BLaER1 treated with 17β-estradiol and CSF1 and Interleukin-3, amounts not matched to agents 10 nM and 100 nM (cell line): ENCODE data around the gene MROH9.
A peak's percentile ranks its signal among the peaks of the same experiment; 100 is the strongest.
"Not testable (repeated sequence)": the region's sequence is repeated elsewhere in the genome, so short reads cannot be mapped to it uniquely, and the experiment has no call there.

ENCODE experiments used
- H3K27ac ChIP-seq, 11 experiments: shearing (Covaris generic); formaldehyde crosslinking; 2 replicates each; pipeline ENCODE4 v1.8.1; 2022
- H3K27me3 ChIP-seq, 11 experiments: shearing (Covaris generic); formaldehyde crosslinking; 2 replicates each; pipeline ENCODE4 v1.8.1; 2022
- H3K36me3 ChIP-seq, 11 experiments: shearing (Covaris generic); formaldehyde crosslinking; 2 replicates each; pipeline ENCODE4 v1.8.1; 2022
- H3K4me1 ChIP-seq, 10 experiments: shearing (Covaris generic); formaldehyde crosslinking; 2 replicates each; pipeline ENCODE4 v1.8.1; 2022
- H3K4me2 ChIP-seq, 11 experiments: shearing (Covaris generic); formaldehyde crosslinking; 2 replicates each; pipeline ENCODE4 v1.8.1; 2022
- H3K4me3 ChIP-seq, 10 experiments: shearing (Covaris generic); formaldehyde crosslinking; 2 replicates each; pipeline ENCODE4 v1.8.1; 2022
- H3K9ac ChIP-seq, 11 experiments: shearing (Covaris generic); formaldehyde crosslinking; 2 replicates each; pipeline ENCODE4 v1.8.1; 2022
- H3K9me3 ChIP-seq, 11 experiments: shearing (Covaris generic); formaldehyde crosslinking; replicated peaks in 1 of 11; 2 replicates each; pipeline ENCODE4 v1.8.1; 2022
- H4K20me1 ChIP-seq, 11 experiments: shearing (Covaris generic); formaldehyde crosslinking; 2 replicates each; pipeline ENCODE4 v1.8.1; 2022
- Cebpa-rat ChIP-seq, 11 experiments: shearing (Covaris generic); IDR thresholded peaks; 2 replicates each; pipeline ENCODE4 v1.8.1; 2022

The MROH9 gene

DNA sequence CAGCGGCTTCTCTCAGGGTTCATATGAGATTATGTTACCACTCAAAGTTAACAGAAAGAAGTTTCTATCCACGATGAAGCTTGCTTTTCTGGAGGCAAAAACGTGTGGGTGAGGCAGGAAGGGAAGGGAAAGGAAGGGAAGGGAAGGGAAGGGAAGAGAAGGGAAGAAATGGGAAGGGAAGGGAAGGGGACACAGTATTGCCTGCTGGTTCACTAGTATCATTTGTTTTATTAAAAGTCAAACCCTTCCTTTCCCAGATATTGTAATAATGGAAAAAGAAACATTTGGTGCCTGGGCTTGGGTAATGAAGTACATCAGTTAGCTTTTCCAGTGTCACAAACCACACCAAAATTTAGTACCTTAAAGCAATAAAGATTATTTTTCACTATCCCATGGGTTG, 18.0 kb upstream of the MROH9 start:
- Histone ChIP-seq H3K4me3 (no peak overlapping the region), H3K4me1 (peaks cover 0 to 5% (median 0%) of the 10 kb centered on the region in 10 experiments; a peak in 1 of 20 replicates), H3K9me3 (peaks cover 27 to 44% (median 34%) of the 10 kb centered on the region in 11 experiments), H3K27ac (no peak overlapping the region), H3K36me3 (peaks cover 0 to 8% (median 0%) of the 10 kb centered on the region in 11 experiments; a peak in 1 of 22 replicates), H4K20me1 (no peaks in the 10 kb centered on the region), H3K4me2 (no peak overlapping the region), H3K9ac (no peak overlapping the region), H3K27me3 (no peaks in the 10 kb centered on the region)
- no peak for TF ChIP-seq Cebpa-rat (IDR thresholded peaks at IDR 0.05)

DNA sequence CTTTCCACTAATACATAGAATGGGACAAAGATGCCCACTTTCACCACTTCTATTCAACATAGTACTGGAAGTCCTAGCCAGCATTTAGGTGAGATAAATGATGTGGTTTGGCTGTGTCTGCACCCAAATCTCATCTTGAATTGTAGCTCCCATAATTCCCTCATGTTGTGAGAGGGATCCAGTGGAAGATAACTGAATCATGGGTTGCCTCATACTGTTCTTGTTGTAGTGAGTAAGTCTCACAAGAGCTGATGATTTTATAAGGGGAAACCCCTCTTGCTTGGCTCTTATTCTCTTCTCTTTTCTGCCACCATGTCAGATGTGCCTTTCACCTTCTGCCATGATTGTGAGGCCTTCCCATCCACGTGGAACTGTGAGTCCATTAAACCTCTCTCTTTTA, 10.7 kb upstream of the MROH9 start:
- not testable (repeated sequence) for H3K4me2 ChIP-seq, H3K36me3 ChIP-seq, H3K4me1 ChIP-seq, H3K27ac ChIP-seq, H3K4me3 ChIP-seq, H3K27me3 ChIP-seq, H4K20me1 ChIP-seq, H3K9ac ChIP-seq
- peaks cover 20 to 32% (median 29%) of the 10 kb centered on the region in 11 experiments for H3K9me3 ChIP-seq

GRCh38 chr1:170927955-170928840, 7.1 kb upstream of the MROH9 start:
- no peak for TF ChIP-seq Cebpa-rat (IDR thresholded peaks at IDR 0.05)
- Histone ChIP-seq H3K27me3 (no peaks in the 10 kb centered on the region), H3K27ac (no peak overlapping the region), H3K4me3 (no peak overlapping the region), H3K4me1 (peaks cover 0 to 11% (median 0%) of the 10 kb centered on the region in 10 experiments; a peak in 3 of 20 replicates), H4K20me1 (no peaks in the 10 kb centered on the region), H3K9ac (no peak overlapping the region), H3K9me3 (no peaks in the 10 kb centered on the region), H3K4me2 (no peak overlapping the region), H3K36me3 (no peaks in the 10 kb centered on the region)

- H3K36me3 ChIP-seq, result no peaks in the 10 kb centered on the region
- H3K4me2 ChIP-seq, result no peak overlapping the region
- no peak overlapping the region for H3K27ac ChIP-seq
- H3K4me3 ChIP-seq, result no peak overlapping the region
- no peak for TF ChIP-seq Cebpa-rat (IDR thresholded peaks at IDR 0.05)
- peaks cover 0 to 11% (median 0%) of the 10 kb centered on the region in 10 experiments; a peak in 3 of 20 replicates for H3K4me1 ChIP-seq
- no peaks in the 10 kb centered on the region for H4K20me1 ChIP-seq
- no peaks in the 10 kb centered on the region for H3K9me3 ChIP-seq
- no peak overlapping the region for H3K9ac ChIP-seq
- H3K27me3 ChIP-seq, result no peaks in the 10 kb centered on the region
Observed at GRCh38 chr1:170929412-170929834, 5.9 kb upstream of the MROH9 start.

- Histone ChIP-seq H3K9ac (peak overlapping the region in 1 of 11 experiments; percentile 32; a peak in 1 of 22 replicates), H3K4me3 (no peak overlapping the region), H3K27ac (no peak overlapping the region)
Observed at GRCh38 chr1:170929835-170930554, 5.3 kb upstream of the MROH9 start.

DNA sequence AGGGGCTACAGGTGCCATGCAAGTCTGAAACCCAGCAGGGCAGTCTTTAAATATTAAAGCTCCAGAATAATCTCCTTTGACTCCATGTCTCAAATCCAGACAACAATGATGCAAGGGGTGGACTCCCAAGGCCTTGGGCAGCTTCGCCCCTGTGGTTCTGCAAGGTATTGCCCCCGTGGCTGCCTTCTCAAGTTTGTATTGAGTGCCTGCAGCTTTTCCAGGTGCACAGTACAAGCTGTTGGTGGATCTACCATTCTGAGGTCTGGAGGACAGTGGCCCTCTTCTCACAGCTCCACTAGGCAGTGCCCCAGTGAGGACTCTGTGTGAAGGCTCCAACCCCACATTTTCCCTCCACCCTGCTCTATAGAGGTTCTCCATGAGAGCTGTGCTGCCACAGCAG, 3.7 kb upstream of the MROH9 start:
- H3K27me3 ChIP-seq, result no peaks in the 10 kb centered on the region
- no peaks in the 10 kb centered on the region for H4K20me1 ChIP-seq
- H3K9me3 ChIP-seq, result no peaks in the 10 kb centered on the region
- peak overlapping the region in 2 of 11 experiments; percentile 21 to 60; a peak in 2 of 22 replicates for H3K4me2 ChIP-seq
- H3K4me3 ChIP-seq, result no peak overlapping the region
- no peak overlapping the region for H3K27ac ChIP-seq
- no peak overlapping the region for H3K9ac ChIP-seq
- no peaks in the 10 kb centered on the region for H3K36me3 ChIP-seq
- H3K4me1 ChIP-seq, result peaks cover 0 to 11% (median 0%) of the 10 kb centered on the region in 10 experiments; a peak in 3 of 20 replicates
- no peak for TF ChIP-seq Cebpa-rat (IDR thresholded peaks at IDR 0.05)

More at GRCh38 chr1:170929835-170930554, 5.3 kb upstream of the MROH9 start:
- Histone ChIP-seq H3K4me2 (no peak overlapping the region), H3K4me1 (peaks cover 0 to 11% (median 0%) of the 10 kb centered on the region in 10 experiments; a peak in 3 of 20 replicates), H3K36me3 (no peaks in the 10 kb centered on the region), H3K27me3 (no peaks in the 10 kb centered on the region), H3K9me3 (no peaks in the 10 kb centered on the region), H4K20me1 (no peaks in the 10 kb centered on the region)
- no peak for TF ChIP-seq Cebpa-rat (IDR thresholded peaks at IDR 0.05)

GRCh38 chr1:170932236-170932635, 3.1 kb upstream of the MROH9 start:
- peak overlapping the region in 2 of 11 experiments; percentile 21 to 60; a peak in 2 of 22 replicates for H3K4me2 ChIP-seq
- no peak for TF ChIP-seq Cebpa-rat (IDR thresholded peaks at IDR 0.05)
- H3K4me1 ChIP-seq, result peaks cover 0 to 11% (median 0%) of the 10 kb centered on the region in 10 experiments; a peak in 3 of 20 replicates

GRCh38 chr1:170938281-170938680, 2.9 kb downstream of the MROH9 start:
- Histone ChIP-seq H3K27ac (no peak overlapping the region), H3K36me3 (no peaks in the 10 kb centered on the region), H4K20me1 (no peaks in the 10 kb centered on the region), H3K9ac (no peak overlapping the region), H3K4me1 (no peaks in the 10 kb centered on the region), H3K4me3 (no peak overlapping the region), H3K4me2 (no peak overlapping the region), H3K9me3 (peaks cover 0 to 13% (median 0%) of the 10 kb centered on the region in 11 experiments; a peak in 4 of 22 replicates), H3K27me3 (no peaks in the 10 kb centered on the region)
- TF ChIP-seq Cebpa-rat (IDR thresholded peaks at IDR 0.05), result no peak

More at GRCh38 chr1:170932236-170932635, 3.1 kb upstream of the MROH9 start:
- Histone ChIP-seq H3K9ac (no peak overlapping the region), H3K27me3 (no peaks in the 10 kb centered on the region), H4K20me1 (no peaks in the 10 kb centered on the region), H3K36me3 (no peaks in the 10 kb centered on the region), H3K4me3 (no peak overlapping the region), H3K9me3 (no peaks in the 10 kb centered on the region), H3K27ac (no peak overlapping the region)

DNA sequence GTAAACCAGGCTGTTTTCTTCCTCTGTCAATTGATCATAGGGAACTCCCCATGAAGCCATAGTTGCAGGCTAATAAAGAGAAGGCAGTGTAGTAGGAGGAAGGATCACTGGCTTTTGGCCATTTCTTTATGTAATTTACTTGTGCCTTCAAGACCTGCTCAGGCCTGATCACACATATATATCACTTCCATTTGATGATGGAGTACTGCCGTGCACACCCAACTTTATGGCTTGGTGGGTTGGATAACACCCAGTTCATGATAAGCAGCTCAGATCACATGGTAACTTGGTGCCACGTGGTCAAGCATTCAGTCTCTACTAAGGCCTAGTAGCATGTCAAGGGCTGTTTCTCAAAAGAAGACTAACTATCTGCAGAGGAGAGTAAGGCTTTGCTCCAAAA, 4.1 kb downstream of the MROH9 start:
- H3K4me1 ChIP-seq, result no peaks in the 10 kb centered on the region
- H3K27me3 ChIP-seq, result no peaks in the 10 kb centered on the region
- TF ChIP-seq Cebpa-rat (IDR thresholded peaks at IDR 0.05), result no peak
- H3K9ac ChIP-seq, result no peak overlapping the region
- H3K27ac ChIP-seq, result no peak overlapping the region
- no peaks in the 10 kb centered on the region for H3K36me3 ChIP-seq
- H4K20me1 ChIP-seq, result no peaks in the 10 kb centered on the region
- no peak overlapping the region for H3K4me3 ChIP-seq
- peaks cover 0 to 13% (median 0%) of the 10 kb centered on the region in 11 experiments; a peak in 4 of 22 replicates for H3K9me3 ChIP-seq
- no peak overlapping the region for H3K4me2 ChIP-seq

- not testable (repeated sequence) for H3K36me3 ChIP-seq, H4K20me1 ChIP-seq, H3K9ac ChIP-seq, H3K4me1 ChIP-seq, H3K4me2 ChIP-seq, H3K27ac ChIP-seq, H3K9me3 ChIP-seq, H3K27me3 ChIP-seq, H3K4me3 ChIP-seq
Observed at GRCh38 chr1:170951744-170952143, 16.4 kb downstream of the MROH9 start.
